Mononuclear cell (primary cell): ENCODE results near the gene CYP46A1. TPM values are rescaled to one million over a fixed set of nuclear protein-coding genes. Genes with fewer than 3 reads are reported as not detected.

Experiments
- H3K27me3 ChIP-seq: 2 replicates; pipeline ENCODE4 v1.6.0; 2011; ENCODE audit warnings: low read length, control low read depth; ENCODE audit not compliant: insufficient read depth
- H3K4me1 ChIP-seq: 2 replicates; pipeline ENCODE4 v1.5.1; 2011; ENCODE audit warnings: mild to moderate bottlenecking, low read length, control low read depth; ENCODE audit not compliant: insufficient read depth
- H3K4me3 ChIP-seq: 2 replicates; pipeline ENCODE4 v1.5.1; 2011; ENCODE audit warnings: mild to moderate bottlenecking, low read length, moderate library complexity
- H3K9me3 ChIP-seq: 2 replicates; pipeline ENCODE4 v1.5.1; 2011; ENCODE audit warnings: low read depth, mild to moderate bottlenecking, control low read depth, low read length
- total RNA-seq: library from RNA; depleted of rRNA; stranded (reverse); fragments of >200 nt; gene quantifications from one replicate; pipeline ENCODE4 v1.2.3, GENCODE V29; 2012

CYP46A1 gene
- total RNA-seq, 1 donor, result 0.10 TPM

GRCh38 chr14:99720941-99721791 is 37.1 kb downstream of the CYP46A1 start:
- Histone ChIP-seq H3K4me3 (no peak overlapping the region), H3K27me3 (no peaks in the 10 kb centered on the region), H3K4me1 (no peaks in the 10 kb centered on the region), H3K9me3 (no peaks in the 10 kb centered on the region)

- no peak overlapping the region for H3K4me3 ChIP-seq
- no peaks in the 10 kb centered on the region for H3K9me3 ChIP-seq
- no peaks in the 10 kb centered on the region for H3K27me3 ChIP-seq
- H3K4me1 ChIP-seq, result no peaks in the 10 kb centered on the region
Measured at GRCh38 chr14:99721792-99722516, 37.9 kb downstream of the CYP46A1 start.

GRCh38 chr14:99722741-99723140 is 38.6 kb downstream of the CYP46A1 start:
- Histone ChIP-seq H3K9me3 (no peaks in the 10 kb centered on the region), H3K4me1 (no peaks in the 10 kb centered on the region), H3K27me3 (no peaks in the 10 kb centered on the region), H3K4me3 (no peak overlapping the region)

- Histone ChIP-seq H3K9me3 (no peaks in the 10 kb centered on the region), H3K4me1 (no peaks in the 10 kb centered on the region), H3K4me3 (no peak overlapping the region), H3K27me3 (no peaks in the 10 kb centered on the region)
Measured at GRCh38 chr14:99724196-99724891, 40.2 kb downstream of the CYP46A1 start.

- Histone ChIP-seq H3K4me3 (no peak overlapping the region), H3K9me3 (no peaks in the 10 kb centered on the region), H3K4me1 (no peaks in the 10 kb centered on the region), H3K27me3 (no peaks in the 10 kb centered on the region)
Measured at GRCh38 chr14:99724939-99725773, 41.1 kb downstream of the CYP46A1 start.

- Histone ChIP-seq H3K9me3 (no peaks in the 10 kb centered on the region), H3K4me1 (no peaks in the 10 kb centered on the region), H3K4me3 (no peak overlapping the region), H3K27me3 (peaks cover 2% of the 10 kb centered on the region)
Measured at GRCh38 chr14:99725774-99726537, 41.9 kb downstream of the CYP46A1 start.

GRCh38 chr14:99726538-99727095 is 42.5 kb downstream of the CYP46A1 start:
- Histone ChIP-seq H3K4me3 (no peak overlapping the region), H3K9me3 (no peaks in the 10 kb centered on the region), H3K4me1 (no peaks in the 10 kb centered on the region), H3K27me3 (peaks cover 2% of the 10 kb centered on the region)

- H3K9me3 ChIP-seq, result no peaks in the 10 kb centered on the region
- H3K27me3 ChIP-seq, result peaks cover 2% of the 10 kb centered on the region
- H3K4me3 ChIP-seq, result no peak overlapping the region
- no peaks in the 10 kb centered on the region for H3K4me1 ChIP-seq
Measured at GRCh38 chr14:99727096-99727870, 43.2 kb downstream of the CYP46A1 start.

- Histone ChIP-seq H3K4me3 (no peak overlapping the region), H3K9me3 (no peaks in the 10 kb centered on the region), H3K4me1 (no peaks in the 10 kb centered on the region), H3K27me3 (peaks cover 2% of the 10 kb centered on the region)
Measured at GRCh38 chr14:99728231-99728920, 44.3 kb downstream of the CYP46A1 start.

GRCh38 chr14:99728981-99729451 is 44.9 kb downstream of the CYP46A1 start:
- Histone ChIP-seq H3K4me3 (no peak overlapping the region), H3K4me1 (no peaks in the 10 kb centered on the region), H3K9me3 (no peaks in the 10 kb centered on the region), H3K27me3 (peaks cover 2% of the 10 kb centered on the region)

- Histone ChIP-seq H3K27me3 (peaks cover 2% of the 10 kb centered on the region), H3K9me3 (no peaks in the 10 kb centered on the region), H3K4me1 (no peaks in the 10 kb centered on the region), H3K4me3 (no peak overlapping the region)
Measured at GRCh38 chr14:99729991-99730875, 46.1 kb downstream of the CYP46A1 start.
